Thymus (tissue), 11 donors: ENCODE measurements around the gene CAPS. TPM values are rescaled to one million over a fixed set of nuclear protein-coding genes. Genes with fewer than 3 reads are reported as not detected.

Source experiments
- DNase-seq, 9 donors: peaks; one replicate each; pipeline ENCODE4 v3.0.0-alpha.2; 2013; ENCODE audit warnings: low spot score in 9 of 9, low read depth in 6 of 9, missing footprints in 1 of 9
- H3K27ac ChIP-seq, 2 donors: one replicate each; pipeline ENCODE4 v1.5.1; 2013; ENCODE audit warnings: control low read depth in 1 of 2, low read depth in 1 of 2, low read length in 1 of 2, mild to moderate bottlenecking in 1 of 2, moderate library complexity in 1 of 2
- H3K27me3 ChIP-seq, 2 donors: one replicate each; pipeline ENCODE4 v1.5.1; 2013; ENCODE audit warnings: low read length in 1 of 2; ENCODE audit not compliant: control insufficient read depth in 2 of 2, insufficient read depth in 1 of 2
- H3K36me3 ChIP-seq, 2 donors: one replicate each; pipeline ENCODE4 v1.5.1; 2013; ENCODE audit warnings: low read length in 1 of 2, mild to moderate bottlenecking in 1 of 2, moderate library complexity in 1 of 2; ENCODE audit not compliant: control insufficient read depth in 2 of 2, insufficient read depth in 2 of 2
- H3K4me1 ChIP-seq, 2 donors: one replicate each; pipeline ENCODE4 v1.5.1; 2013; ENCODE audit warnings: low read length in 2 of 2; ENCODE audit not compliant: control insufficient read depth in 2 of 2, insufficient read depth in 2 of 2
- H3K4me3 ChIP-seq, 2 donors: one replicate each; pipeline ENCODE4 v1.5.1; 2013; ENCODE audit warnings: low read length in 2 of 2, control low read depth in 1 of 2, mild to moderate bottlenecking in 1 of 2
- H3K9me3 ChIP-seq, 2 donors: one replicate each; pipeline ENCODE4 v1.5.1; 2013; ENCODE audit warnings: low read length in 1 of 2, mild to moderate bottlenecking in 1 of 2; ENCODE audit not compliant: control insufficient read depth in 2 of 2, insufficient read depth in 1 of 2
- WGBS: extraction: QIAGEN DNeasy Blood & Tissue Kit; methylation state at CpG from one replicate; pipeline ENCODE4 v1.1.7; 2013; 5-methylcytosine and 5-hydroxymethylcytosine counted together
- polyA plus RNA-seq: library from polyadenylated mRNA; stranded (reverse); fragments of 200-250 nt; gene quantifications from one replicate; pipeline ENCODE4 v1.2.3, GENCODE V29; 2013
- total RNA-seq: library from RNA; stranded (reverse); fragments of 120-200 nt; gene quantifications from one replicate; pipeline ENCODE4 v1.2.4, GENCODE V29; 2013
- donor health status: healthy.

The CAPS gene
- total and polyA plus RNA-seq, 2 donors = 6.5 to 70.4 TPM

GRCh38 chr19:5934774-5935472, 20.9 kb downstream of the CAPS start:
- H3K4me1 ChIP-seq = peaks cover 2 to 19% of the 10 kb centered on the region in 2 donors
- WGBS = 97% methylated on average over 16 of the region's 16 CpGs
- H3K9me3 ChIP-seq = no peaks in the 10 kb centered on the region

DNA sequence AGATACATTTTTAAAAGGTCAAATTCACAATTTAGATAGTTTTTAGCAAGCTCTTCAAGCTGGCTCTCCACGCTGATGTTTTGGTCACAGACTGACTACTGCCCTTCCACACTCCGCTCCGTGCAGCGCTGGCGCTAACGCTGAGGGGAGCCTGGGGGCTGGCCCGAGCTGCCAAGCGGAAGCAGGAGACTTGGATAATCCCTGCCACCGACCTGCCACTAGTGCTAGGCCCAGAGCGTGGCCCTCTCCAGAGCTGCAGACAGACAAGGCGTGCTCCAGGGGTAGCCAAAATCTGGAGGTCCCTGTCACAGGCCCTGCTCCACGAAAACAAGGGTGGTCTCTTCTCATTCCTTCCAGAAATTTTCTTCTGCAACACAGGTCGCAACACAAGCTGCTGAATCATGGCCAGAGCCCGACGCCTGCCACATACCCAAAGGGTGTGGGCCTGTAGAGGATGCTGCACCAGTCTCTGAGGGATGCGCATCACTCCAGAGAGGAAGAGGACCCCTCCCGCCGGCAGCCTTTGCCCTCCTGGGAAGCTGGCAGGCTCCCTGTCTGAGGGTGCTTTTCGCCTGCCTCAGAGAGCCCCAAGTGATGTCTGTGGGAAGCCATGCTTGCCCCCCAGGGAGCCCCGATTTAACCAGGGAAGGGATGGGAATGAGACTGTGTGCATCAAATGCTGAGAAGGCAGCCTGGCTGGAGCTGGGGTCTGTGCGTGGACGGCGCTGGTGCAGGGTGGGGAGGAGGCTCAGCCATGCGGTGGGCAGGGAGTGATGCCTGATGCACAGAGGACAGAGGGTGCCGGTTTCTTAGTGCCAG, 21.6 kb downstream of the CAPS start:
- Histone ChIP-seq H3K4me1 (peaks cover 0 to 12% of the 10 kb centered on the region in 2 donors), H3K36me3 (peaks cover 72 to 78% of the 10 kb centered on the region in 2 donors), H3K27ac (no peak overlapping the region), H3K4me3 (no peak overlapping the region), H3K27me3 (no peaks in the 10 kb centered on the region), H3K9me3 (no peaks in the 10 kb centered on the region)
- WGBS = 96% methylated on average over 25 of the region's 25 CpGs
- DNase-seq = no peak

More at GRCh38 chr19:5934774-5935472, 20.9 kb downstream of the CAPS start:
- Histone ChIP-seq H3K27ac (no peak overlapping the region), H3K36me3 (peaks cover 70 to 74% of the 10 kb centered on the region in 2 donors), H3K4me3 (no peak overlapping the region), H3K27me3 (no peaks in the 10 kb centered on the region)
- DNase-seq = no peak

DNA sequence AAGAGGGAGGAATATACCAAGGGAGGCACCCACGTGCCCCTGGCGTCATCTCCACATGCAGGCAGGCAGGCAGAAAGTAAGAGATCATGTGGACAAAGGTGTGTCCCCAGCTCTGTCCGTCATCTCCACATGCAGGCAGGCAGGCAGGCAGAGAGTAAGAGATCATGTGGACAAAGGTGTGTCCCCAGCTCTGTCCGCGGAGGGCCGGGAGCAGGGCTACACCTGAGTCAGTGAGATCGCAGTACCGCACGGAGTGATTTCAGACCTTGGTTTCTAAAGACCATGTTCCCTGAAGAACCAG, 22.2 kb downstream of the CAPS start:
- H3K36me3 ChIP-seq = peaks cover 72 to 79% of the 10 kb centered on the region in 2 donors
- no peaks in the 10 kb centered on the region for H3K9me3 ChIP-seq
- no peak for DNase-seq
- no peak overlapping the region for H3K27ac ChIP-seq
- 98% methylated on average over 9 of the region's 9 CpGs for WGBS
- no peaks in the 10 kb centered on the region for H3K27me3 ChIP-seq
- H3K4me1 ChIP-seq = peaks cover 0 to 8% of the 10 kb centered on the region in 2 donors
- no peak overlapping the region for H3K4me3 ChIP-seq

GRCh38 chr19:5937550-5937949, 23.5 kb downstream of the CAPS start:
- no peak overlapping the region for H3K27ac ChIP-seq
- no peaks in the 10 kb centered on the region for H3K9me3 ChIP-seq
- H3K4me3 ChIP-seq = no peak overlapping the region
- no peak for DNase-seq
- peaks cover 0 to 7% of the 10 kb centered on the region in 2 donors for H3K4me1 ChIP-seq
- H3K27me3 ChIP-seq = no peaks in the 10 kb centered on the region
- WGBS = 87% methylated on average over 10 of the region's 10 CpGs
- H3K36me3 ChIP-seq = peaks cover 67 to 80% of the 10 kb centered on the region in 2 donors

- H3K36me3 ChIP-seq = peaks cover 49 to 71% of the 10 kb centered on the region in 2 donors
- H3K9me3 ChIP-seq = no peaks in the 10 kb centered on the region
- no peaks in the 10 kb centered on the region for H3K4me1 ChIP-seq
- 97% methylated on average over 21 of the region's 21 CpGs for WGBS
- H3K27ac ChIP-seq = no peak overlapping the region
- no peaks in the 10 kb centered on the region for H3K27me3 ChIP-seq
- H3K4me3 ChIP-seq = no peak overlapping the region
- DNase-seq = no peak
Measured at GRCh38 chr19:5940260-5941208, 26.5 kb downstream of the CAPS start.

GRCh38 chr19:5941673-5942072, 27.6 kb downstream of the CAPS start:
- Histone ChIP-seq H3K4me1 (peaks cover 5 to 7% of the 10 kb centered on the region in 2 donors), H3K9me3 (no peaks in the 10 kb centered on the region), H3K27me3 (no peaks in the 10 kb centered on the region), H3K27ac (no peak overlapping the region), H3K36me3 (peaks cover 49 to 69% of the 10 kb centered on the region in 2 donors), H3K4me3 (no peak overlapping the region)
- WGBS = 95% methylated on average over 11 of the region's 11 CpGs
- no peak for DNase-seq

DNA sequence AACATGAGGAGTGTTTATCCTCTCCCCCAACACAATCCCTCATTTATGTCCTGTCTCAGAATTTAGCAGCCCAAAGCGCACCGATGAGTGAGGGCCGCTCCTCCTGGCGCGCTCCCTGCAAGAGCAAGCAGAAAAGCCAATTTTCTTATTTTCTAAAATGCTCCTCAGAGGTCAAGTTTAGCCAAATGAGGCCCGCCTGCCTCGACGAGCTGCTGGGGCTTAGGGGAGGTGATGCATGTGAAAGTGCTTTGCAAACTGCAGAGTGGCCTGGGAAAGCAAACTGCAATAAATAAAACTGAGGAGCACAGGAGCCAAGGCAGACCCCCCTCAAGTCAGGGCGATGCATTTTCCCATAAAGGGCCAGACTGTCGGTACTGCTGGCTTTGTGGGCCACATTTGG, 29.0 kb downstream of the CAPS start:
- Histone ChIP-seq H3K9me3 (no peaks in the 10 kb centered on the region), H3K36me3 (peaks cover 39 to 63% of the 10 kb centered on the region in 2 donors), H3K4me3 (no peak overlapping the region), H3K27ac (no peak overlapping the region), H3K27me3 (no peaks in the 10 kb centered on the region), H3K4me1 (peaks cover 18 to 20% of the 10 kb centered on the region in 2 donors)
- no peak for DNase-seq
- WGBS = 95% methylated on average over 10 of the region's 10 CpGs

- H3K4me1 ChIP-seq = peaks cover 22 to 26% of the 10 kb centered on the region in 2 donors
- no peak for DNase-seq
- H3K9me3 ChIP-seq = no peaks in the 10 kb centered on the region
- no peak overlapping the region for H3K27ac ChIP-seq
- peaks cover 39 to 66% of the 10 kb centered on the region in 2 donors for H3K36me3 ChIP-seq
- no peaks in the 10 kb centered on the region for H3K27me3 ChIP-seq
- WGBS = 87% methylated on average over 10 of the region's 10 CpGs
- H3K4me3 ChIP-seq = no peak overlapping the region
Measured at GRCh38 chr19:5943623-5944022, 29.6 kb downstream of the CAPS start.
